Heart left ventricle (tissue), 16 donors: ENCODE results near the gene ZER1. TPM values are rescaled to one million over a fixed set of nuclear protein-coding genes. Genes with fewer than 3 reads are reported as not detected.

ENCODE experiments used
- ATAC-seq, 4 donors: fragments of 200-7000 bp; cut with Tn5 transposase; one replicate each; pipeline ENCODE4 v1.9.1; 2020 to 2022; ENCODE audit warnings: moderate library complexity in 4 of 4, mild to moderate bottlenecking in 3 of 4, moderate number of reproducible peaks in 1 of 4
- DNase-seq, 5 donors: peaks; one replicate each; pipeline ENCODE4 v3.0.0-alpha.2; 2020
- H3K27ac ChIP-seq, 12 donors: fragments of 200-600 bp; sonication (generic) in 4 of 12; one replicate each; pipeline versions ENCODE4 v1.5.0 to v1.8.0; 2016 to 2022; ENCODE audit warnings: mild to moderate bottlenecking in 2 of 12
- H3K27me3 ChIP-seq, 9 donors: fragments of 200-600 bp; sonication (generic) in 2 of 9; one replicate each; pipeline versions ENCODE4 v1.5.1 to v1.8.0; 2016 to 2022; ENCODE audit warnings: mild to moderate bottlenecking in 3 of 9
- H3K36me3 ChIP-seq, 9 donors: fragments of 200-600 bp; sonication (generic) in 2 of 9; one replicate each; pipeline versions ENCODE4 v1.5.0 to v1.8.0; 2018 to 2022; ENCODE audit warnings: mild to moderate bottlenecking in 2 of 9
- H3K4me1 ChIP-seq, 12 donors: fragments of 200-600 bp; sonication (generic) in 4 of 12; one replicate each; pipeline versions ENCODE4 v1.5.0 to v1.8.0; 2016 to 2022; ENCODE audit warnings: mild to moderate bottlenecking in 3 of 12
- H3K4me3 ChIP-seq, 12 donors: fragments of 200-600 bp; sonication (generic) in 4 of 12; one replicate each; pipeline versions ENCODE4 v1.5.0 to v1.8.0; 2017 to 2022; ENCODE audit warnings: mild to moderate bottlenecking in 9 of 12, moderate library complexity in 4 of 12
- H3K9me3 ChIP-seq, 12 donors: fragments of 200-600 bp; sonication (generic) in 4 of 12; one replicate each; pipeline versions ENCODE4 v1.5.0 to v1.8.0; 2016 to 2022; ENCODE audit warnings: mild to moderate bottlenecking in 1 of 12
- POLR2A ChIP-seq, 2 donors: fragments of 450-650 bp; IDR thresholded peaks; one replicate each; pipeline ENCODE4 v1.6.1; 2017; ENCODE audit warnings: antibody characterized with exemption in 2 of 2, mild to moderate bottlenecking in 2 of 2, moderate library complexity in 2 of 2
- WGBS, 4 donors: extraction: QIAGEN DNeasy Blood & Tissue Kit in 2 of 4; methylation state at CpG; one replicate each; pipeline versions ENCODE4 v1.1.5 to v1.1.7; 2013 to 2018; 5-methylcytosine and 5-hydroxymethylcytosine counted together
- intact Hi-C, 10 donors: fragments of 100-400 bp; cut with DNase I; formaldehyde crosslinking; loops; one replicate each; pipeline versions ENCODE4 v1.11.1 to v1.14.2; 2022
- polyA plus RNA-seq, 2 donors: library from polyadenylated mRNA; stranded (reverse); fragments of 200-250 nt; gene quantifications; one replicate each; pipeline ENCODE4 v1.2.3, GENCODE V29; 2013
- total RNA-seq, 9 donors: library from RNA; depleted of rRNA in 2 of 9; stranded (reverse); fragments of >200 nt in 2 of 9; fragmentation: NEBNext Ultra II Directional in 3 of 9; extraction: Animal tissue kit (Norgen Biotek cat#: 25700) in 3 of 9; gene quantifications; one replicate each; pipeline versions ENCODE4 v1.1.0 to v1.2.4, GENCODE V29; 2016 to 2023
- TF ChIP-seq, protein P1 (sequence below), 12 donors: fragments of 200-600 bp; sonication (generic) in 4 of 12; IDR thresholded peaks; one replicate each; pipeline versions ENCODE4 v1.5.0 to v1.8.0; 2018 to 2022; ENCODE audit warnings: antibody characterized with exemption in 12 of 12, mild to moderate bottlenecking in 5 of 12
- donor health status: ischemic (EF 13 %, LVEDD 7.1; RV severe dilation, severe dysfunction).
- donor health status: healthy with polysubstance abuse.
- donor health status: DM: no; HTN: yes; CAD: no.
- donor health status: DM: no; HTN: no; CAD: no.
- donor health status: ischemic (EF 25% LVEDD 6.9; RV normal size, moderate dysfunction).
- donor health status: ischemic (EF 25% LVEDD 5.7; RV mildly dilated, moderate dysfunction).
- donor health status: healthy.
- donor health status: DM: yes; HTN: yes; CAD: no.
- donor health status: ischemic (EF 35%, LVEDD 5.7; RV mildly dilated, moderate dysfunction).
- donor health status: nonischemic (EF 11% LVEDD 7.7; RV severe dilation, severe dysfunction).
- donor health status: DM: yes; HTN: yes; CAD: no.
- donor health status: PGD.
- donor health status: ischemic (EF 29% LVEDD 5.4; RV normal size, mild dysfunction).
- donor health status: nonischemic (EF 23%, LVEDD 6.1; RV moderate dilation, normal function).

ZER1 gene
- total and polyA plus RNA-seq, 11 donors = 32.4 to 163 (median 59.6) TPM

DNA sequence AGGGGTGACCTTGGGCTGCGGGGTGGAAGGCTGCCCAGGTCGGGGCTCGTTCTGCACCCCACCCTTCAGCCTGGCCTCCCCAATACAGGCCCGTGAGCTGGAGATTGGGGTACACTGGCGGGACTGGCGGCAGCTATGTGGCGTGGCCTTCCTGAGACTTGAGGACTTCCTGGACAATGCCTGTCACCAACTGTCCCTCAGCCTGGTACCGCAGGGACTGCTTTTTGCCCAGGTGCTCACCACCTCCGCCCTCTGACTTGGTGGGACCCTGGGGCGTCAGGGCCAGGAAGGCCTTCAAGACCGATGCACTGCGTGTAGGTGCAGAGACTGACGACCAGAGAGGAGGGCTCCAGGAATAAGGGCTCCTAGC is 58.3 kb downstream of the ZER1 start:
- Histone ChIP-seq H3K27me3 (no peaks in the 10 kb centered on the region), H3K9me3 (no peaks in the 10 kb centered on the region), H3K27ac (no peak overlapping the region), H3K36me3 (peaks cover 0 to 35% (median 2%) of the 10 kb centered on the region in 9 donors), H3K4me3 (no peak overlapping the region), H3K4me1 (no peaks in the 10 kb centered on the region)
- TF ChIP-seq, protein P1, sequence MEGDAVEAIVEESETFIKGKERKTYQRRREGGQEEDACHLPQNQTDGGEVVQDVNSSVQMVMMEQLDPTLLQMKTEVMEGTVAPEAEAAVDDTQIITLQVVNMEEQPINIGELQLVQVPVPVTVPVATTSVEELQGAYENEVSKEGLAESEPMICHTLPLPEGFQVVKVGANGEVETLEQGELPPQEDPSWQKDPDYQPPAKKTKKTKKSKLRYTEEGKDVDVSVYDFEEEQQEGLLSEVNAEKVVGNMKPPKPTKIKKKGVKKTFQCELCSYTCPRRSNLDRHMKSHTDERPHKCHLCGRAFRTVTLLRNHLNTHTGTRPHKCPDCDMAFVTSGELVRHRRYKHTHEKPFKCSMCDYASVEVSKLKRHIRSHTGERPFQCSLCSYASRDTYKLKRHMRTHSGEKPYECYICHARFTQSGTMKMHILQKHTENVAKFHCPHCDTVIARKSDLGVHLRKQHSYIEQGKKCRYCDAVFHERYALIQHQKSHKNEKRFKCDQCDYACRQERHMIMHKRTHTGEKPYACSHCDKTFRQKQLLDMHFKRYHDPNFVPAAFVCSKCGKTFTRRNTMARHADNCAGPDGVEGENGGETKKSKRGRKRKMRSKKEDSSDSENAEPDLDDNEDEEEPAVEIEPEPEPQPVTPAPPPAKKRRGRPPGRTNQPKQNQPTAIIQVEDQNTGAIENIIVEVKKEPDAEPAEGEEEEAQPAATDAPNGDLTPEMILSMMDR (IDR thresholded peaks at IDR 0.05) = no peak
- no peak for TF ChIP-seq POLR2A (IDR thresholded peaks at IDR 0.05)
- DNase-seq = peak in 1 of 5 donors; percentile 46
- ATAC-seq = peak in 1 of 4 donors; percentile 24
- WGBS, 4 donors = 93 to 97% (median 96%) methylated on average over 7 to 13 of the region's 13 CpGs
- intact Hi-C loops = no loop called here

DNA sequence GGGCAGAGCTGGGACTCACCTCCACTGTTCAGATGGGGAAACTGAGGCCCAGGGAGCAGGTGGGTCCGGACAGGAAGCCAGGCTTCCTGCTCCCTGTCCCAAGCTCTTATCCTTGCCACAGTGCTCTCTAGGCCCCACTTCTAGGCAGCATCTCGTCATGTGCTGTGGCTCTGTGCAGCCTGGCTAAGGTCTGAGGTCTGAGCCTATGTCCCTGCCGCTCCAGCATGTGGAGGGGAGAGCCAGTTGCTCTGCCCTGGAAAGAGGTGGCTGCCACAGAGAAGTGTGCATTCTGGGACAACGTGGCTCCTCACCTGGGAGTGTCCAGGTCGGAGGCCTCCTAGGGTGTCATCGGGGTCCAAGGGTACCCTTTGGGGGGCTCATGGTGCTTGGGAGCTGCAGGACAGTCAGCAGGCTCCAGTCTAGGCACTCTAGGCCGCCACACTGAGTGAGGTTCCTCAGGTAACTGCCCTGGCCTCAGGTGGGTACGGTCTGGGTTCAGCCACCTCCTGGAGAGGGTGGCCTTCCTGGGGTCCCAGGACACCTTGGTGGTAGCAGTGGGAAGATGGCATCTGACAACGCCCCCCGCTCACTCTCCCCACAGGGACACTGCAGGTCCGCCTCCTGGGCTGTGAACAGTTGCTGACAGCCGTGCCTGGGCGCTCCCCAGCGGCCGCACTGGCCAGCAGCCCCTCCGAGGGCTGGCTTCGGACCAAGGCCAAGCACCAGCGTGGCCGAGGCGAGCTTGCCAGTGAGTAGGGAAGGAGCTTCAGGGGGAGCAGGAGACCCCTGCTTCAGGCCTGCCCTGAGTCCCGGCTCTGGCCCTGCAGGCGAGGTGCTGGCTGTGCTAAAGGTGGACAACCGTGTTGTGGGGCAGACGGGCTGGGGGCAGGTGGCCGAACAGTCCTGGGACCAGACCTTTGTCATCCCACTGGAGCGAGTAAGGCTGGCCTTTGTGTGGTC is 59.0 kb downstream of the ZER1 start:
- Histone ChIP-seq H3K36me3 (peaks cover 0 to 35% (median 2%) of the 10 kb centered on the region in 9 donors), H3K9me3 (no peaks in the 10 kb centered on the region), H3K4me3 (no peak overlapping the region), H3K4me1 (no peaks in the 10 kb centered on the region), H3K27me3 (no peaks in the 10 kb centered on the region), H3K27ac (no peak overlapping the region)
- WGBS, 4 donors = 95 to 97% (median 95%) methylated on average over 20 to 26 of the region's 26 CpGs
- no peak for TF ChIP-seq POLR2A (IDR thresholded peaks at IDR 0.05)
- TF ChIP-seq, protein P1 (IDR thresholded peaks at IDR 0.05) = no peak
- ATAC-seq = peak in 1 of 4 donors; percentile 14
- intact Hi-C loops = no loop called here
- peak in 2 of 5 donors; percentile 19 to 48 for DNase-seq

DNA sequence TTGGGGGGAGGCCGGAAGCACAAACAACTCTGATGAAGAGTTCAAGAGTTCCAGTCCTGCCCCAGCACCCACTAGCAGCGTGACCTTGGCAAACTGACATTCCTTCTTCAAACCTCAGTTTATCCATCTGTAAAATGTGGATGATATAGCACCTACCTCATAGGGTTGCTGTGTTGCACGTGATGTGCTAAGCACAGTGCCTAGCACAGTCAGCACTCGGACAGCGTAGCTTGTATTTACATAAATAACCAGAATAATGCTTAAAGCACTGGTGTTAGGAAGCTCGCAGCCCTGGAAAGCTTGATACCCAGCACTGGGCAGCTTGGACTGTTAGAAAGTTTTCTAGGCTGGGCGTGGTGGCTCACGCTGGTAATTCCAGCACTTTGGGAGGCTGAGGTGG is 64.3 kb downstream of the ZER1 start:
- peaks cover 0 to 12% (median 0%) of the 10 kb centered on the region in 9 donors for H3K36me3 ChIP-seq
- ATAC-seq (no peak), DNase-seq (peak in 2 of 5 donors; percentile 1 to 15)
- no peak overlapping the region for H3K27ac ChIP-seq
- H3K4me1 ChIP-seq = peaks cover 0 to 14% (median 0%) of the 10 kb centered on the region in 12 donors
- H3K4me3 ChIP-seq = no peak overlapping the region
- intact Hi-C loops = no loop called here
- H3K27me3 ChIP-seq = no peaks in the 10 kb centered on the region
- TF ChIP-seq POLR2A (IDR thresholded peaks at IDR 0.05) = no peak
- TF ChIP-seq, protein P1 (IDR thresholded peaks at IDR 0.05) = no peak
- H3K9me3 ChIP-seq = no peaks in the 10 kb centered on the region
- 92 to 98% (median 96%) methylated on average over 8 of the region's 8 CpGs for WGBS, 4 donors

DNA sequence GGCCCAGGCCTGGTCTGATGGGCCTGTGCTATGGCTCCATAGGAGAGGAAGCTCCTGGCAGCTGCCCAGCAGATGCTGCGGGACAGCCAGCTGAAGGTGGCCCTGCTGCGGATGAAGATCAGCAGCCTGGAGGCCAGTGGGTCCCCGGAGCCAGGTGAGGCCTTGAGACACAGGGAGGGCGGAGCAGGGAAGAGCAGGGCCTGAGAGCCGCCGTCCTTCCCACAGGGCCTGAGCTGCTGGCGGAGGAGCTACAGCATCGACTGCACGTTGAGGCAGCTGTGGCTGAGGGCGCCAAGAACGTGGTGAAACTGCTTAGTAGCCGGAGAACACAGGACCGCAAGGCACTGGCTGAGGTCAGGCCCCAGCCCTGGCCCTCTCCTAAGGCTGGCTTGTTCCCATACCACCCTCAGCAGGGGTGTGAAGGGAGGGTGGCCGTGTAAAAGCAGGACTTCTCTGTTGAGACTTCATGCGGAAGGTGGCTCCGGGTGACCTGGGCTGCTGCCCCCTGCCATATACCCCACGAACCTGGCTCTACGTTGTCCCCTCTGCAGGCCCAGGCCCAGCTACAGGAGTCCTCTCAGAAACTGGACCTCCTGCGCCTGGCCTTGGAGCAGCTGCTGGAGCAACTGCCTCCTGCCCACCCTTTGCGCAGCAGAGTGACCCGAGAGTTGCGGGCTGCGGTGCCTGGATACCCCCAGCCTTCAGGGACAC is 64.9 kb downstream of the ZER1 start:
- Histone ChIP-seq H3K9me3 (no peaks in the 10 kb centered on the region), H3K36me3 (peaks cover 0 to 7% (median 0%) of the 10 kb centered on the region in 9 donors), H3K4me3 (no peak overlapping the region), H3K27me3 (no peaks in the 10 kb centered on the region), H3K4me1 (peaks cover 0 to 18% (median 4%) of the 10 kb centered on the region in 12 donors), H3K27ac (no peak overlapping the region)
- peak in 3 of 5 donors; percentile 21 to 57 (median 22) for DNase-seq
- ATAC-seq = no peak
- no peak for TF ChIP-seq POLR2A (IDR thresholded peaks at IDR 0.05)
- TF ChIP-seq, protein P1 (IDR thresholded peaks at IDR 0.05) = no peak
- intact Hi-C loops = no loop called here
- WGBS, 4 donors = 79 to 86% (median 85%) methylated on average over 18 to 23 of the region's 23 CpGs
